Activated CD4-positive, alpha-beta T cell treated with anti-CD3 and anti-CD28 coated beads, Interleukin-2, amount 50 U/mL, for 1 hour (primary cell): Measurements from ENCODE around the gene AK8.

Source experiments
- DNase-seq: peaks from one replicate; pipeline ENCODE4 v3.0.0-alpha.2; 2020

The AK8 gene

DNA sequence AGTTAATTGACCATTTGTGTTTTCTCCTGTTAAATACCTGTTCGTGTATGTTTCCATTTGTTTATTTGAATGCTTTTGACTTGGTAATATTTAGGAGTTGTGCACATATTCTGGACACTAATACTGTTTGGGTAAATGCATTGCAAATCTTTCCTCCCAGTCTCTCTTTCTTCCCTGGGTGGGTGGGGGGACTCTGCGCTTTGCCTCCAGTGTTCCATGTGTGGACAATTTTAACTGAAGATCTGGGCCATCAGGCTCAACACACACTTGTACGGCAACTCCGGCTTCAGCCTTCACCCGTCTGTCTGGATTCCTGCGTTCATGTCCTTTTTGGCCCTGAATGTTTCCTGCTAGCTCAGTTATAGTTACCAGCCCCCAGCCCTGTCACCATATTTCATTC lies 167.8 kb downstream of the AK8 start:
- no peak for DNase-seq

DNA sequence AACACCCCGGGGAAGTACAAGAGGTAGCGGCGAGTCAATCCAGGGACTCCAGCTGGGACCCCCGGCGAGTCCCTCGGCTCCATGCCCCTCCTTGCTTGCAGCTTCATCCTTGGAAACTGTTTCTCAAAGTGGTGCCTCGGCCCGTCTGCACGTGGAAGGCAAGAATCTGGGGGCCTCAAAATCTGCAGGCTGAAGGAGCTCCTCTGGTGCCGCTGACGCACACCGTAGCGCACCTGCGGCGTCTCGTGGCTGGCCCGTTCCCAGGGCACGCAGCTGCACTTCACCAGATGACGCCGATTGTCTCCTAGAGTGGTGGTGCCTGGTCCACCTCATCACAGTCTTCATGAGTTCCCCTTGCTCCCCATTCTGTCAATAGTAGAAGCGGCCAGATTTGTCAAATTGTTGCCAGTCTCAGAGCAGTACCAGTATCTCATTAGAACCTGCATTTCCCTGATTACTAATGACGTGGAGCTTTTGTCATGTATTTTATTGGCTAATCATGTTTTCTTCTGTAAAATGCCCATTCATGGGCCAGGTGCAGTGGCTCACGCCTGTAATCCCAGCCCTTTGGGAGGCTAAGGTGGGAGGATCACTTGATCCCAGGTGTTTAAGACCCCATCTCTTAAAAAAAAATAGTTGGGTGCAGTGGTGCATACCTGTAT lies 169.2 kb downstream of the AK8 start:
- DNase-seq = no peak

DNA sequence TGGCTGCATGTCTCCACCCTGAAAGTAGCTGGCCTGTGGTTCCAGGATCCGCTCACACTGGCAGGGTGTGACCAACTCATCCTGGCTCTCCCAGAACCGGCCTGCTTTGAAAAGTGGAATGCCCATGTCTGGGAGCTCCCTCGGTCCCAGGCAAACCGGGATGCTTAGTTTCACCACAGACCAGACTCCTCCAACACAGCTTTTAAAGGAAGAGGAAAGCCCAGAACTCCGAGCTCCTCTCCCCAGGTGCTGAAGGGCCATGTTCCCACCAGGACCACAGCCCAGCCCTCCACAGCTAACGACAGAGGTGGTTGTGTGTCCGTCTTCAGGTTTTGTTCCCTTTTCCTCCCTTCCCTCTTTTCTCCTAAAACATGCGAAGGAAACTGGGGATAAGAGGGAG lies 169.8 kb downstream of the AK8 start:
- no peak for DNase-seq

- DNase-seq = no peak
Observed at GRCh38 chr9:132703336-132703735, 174.7 kb downstream of the AK8 start.

DNA sequence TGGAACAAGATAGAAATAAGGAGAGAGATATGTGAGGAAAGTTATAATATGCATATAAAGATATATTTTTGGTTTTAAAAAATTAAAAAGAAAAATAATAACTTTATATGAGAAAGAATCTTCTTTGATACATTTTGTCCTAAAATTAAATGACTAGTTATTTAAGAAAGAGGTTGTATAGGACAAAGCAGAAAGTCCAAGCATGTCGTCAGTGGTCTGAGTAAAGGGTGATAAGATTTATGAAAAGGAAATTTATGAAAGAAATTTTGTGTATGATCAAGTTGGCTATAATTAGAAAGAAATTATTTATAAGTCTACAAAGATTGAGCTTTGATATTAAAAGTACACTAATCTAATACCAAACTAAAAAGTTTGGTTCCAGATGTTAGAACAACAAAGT lies 175.8 kb downstream of the AK8 start:
- DNase-seq = no peak

DNA sequence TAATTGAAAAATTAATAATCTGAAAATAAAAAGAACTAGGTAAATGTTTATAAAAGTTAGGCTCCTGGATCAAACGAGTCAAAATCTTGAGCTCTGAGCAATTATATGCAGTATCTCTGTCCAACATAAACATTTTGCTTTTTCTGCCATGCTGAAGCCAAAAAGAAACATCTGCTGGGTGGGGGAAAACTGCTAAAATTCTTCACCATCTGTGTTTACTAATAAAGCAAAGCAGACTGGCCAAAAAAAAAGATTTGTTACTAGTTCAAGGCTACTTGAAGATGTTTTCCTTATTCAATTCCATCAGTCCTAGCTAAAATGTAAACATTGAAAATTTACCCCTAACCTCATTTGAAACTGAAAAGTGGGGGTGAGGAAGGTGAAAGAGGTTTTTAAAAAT lies 178.1 kb downstream of the AK8 start:
- no peak for DNase-seq

DNA sequence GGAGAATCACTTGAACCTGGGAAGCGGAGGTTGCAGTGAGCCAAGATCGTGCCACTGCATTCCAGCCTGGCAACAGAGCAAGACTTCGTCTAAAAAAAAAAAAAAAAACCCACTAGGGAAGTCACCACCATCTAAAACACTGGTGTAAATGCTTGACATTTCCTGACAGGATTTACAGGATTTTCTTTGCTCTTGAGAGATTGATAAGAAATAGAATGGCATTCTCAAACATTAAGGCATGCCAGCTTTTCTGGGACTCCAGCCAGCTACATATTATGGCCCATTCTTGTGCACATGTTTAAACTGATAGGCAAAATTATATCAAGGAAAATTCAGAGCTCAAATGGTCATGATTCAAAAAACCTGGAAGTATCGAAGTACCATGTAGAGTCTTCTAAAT lies 179.1 kb downstream of the AK8 start:
- DNase-seq = no peak

GRCh38 chr9:132697230-132697629 lies 180.9 kb downstream of the AK8 start:
- DNase-seq = no peak

DNA sequence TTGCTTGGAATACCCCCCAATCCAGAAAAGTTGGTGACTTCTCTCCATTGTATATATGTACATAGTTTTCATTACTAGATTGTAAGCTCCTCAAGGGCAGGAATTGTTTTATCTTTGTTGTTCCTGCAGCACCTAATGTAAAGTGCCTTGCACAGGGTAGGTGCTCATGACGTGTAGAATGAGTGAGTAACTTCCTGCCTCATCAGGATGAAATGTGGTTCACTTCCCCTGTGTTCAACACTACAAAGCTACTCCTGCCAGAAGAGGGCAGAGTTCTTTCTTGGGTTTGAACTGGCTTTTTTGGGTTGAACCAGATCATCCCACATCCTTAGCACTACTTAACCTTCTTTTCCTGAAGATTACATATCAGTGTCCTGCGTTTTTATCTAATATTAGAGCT lies 183.9 kb downstream of the AK8 start:
- no peak for DNase-seq

- DNase-seq = no peak
Observed at GRCh38 chr9:132690696-132691095, 187.4 kb downstream of the AK8 start.

DNA sequence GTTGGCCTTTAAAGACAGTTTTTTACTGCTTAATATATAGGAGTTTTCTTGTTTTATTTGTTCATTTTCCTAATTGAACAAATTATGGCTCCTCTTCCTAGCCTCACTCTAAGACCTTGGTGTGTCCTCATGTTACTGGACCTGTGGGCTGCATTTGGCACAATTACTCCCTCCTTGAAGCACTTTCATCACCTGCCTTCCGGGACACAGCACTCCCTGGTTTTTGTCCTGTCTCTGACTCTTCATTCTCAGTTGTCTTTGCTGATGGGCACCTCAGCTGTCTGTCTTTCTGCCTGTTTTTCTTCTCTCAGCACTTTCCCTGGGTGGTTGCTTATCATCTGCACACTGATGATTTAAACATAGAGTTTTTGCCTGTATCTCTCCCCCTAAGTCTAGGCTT lies 194.2 kb downstream of the AK8 start:
- no peak for DNase-seq

DNA sequence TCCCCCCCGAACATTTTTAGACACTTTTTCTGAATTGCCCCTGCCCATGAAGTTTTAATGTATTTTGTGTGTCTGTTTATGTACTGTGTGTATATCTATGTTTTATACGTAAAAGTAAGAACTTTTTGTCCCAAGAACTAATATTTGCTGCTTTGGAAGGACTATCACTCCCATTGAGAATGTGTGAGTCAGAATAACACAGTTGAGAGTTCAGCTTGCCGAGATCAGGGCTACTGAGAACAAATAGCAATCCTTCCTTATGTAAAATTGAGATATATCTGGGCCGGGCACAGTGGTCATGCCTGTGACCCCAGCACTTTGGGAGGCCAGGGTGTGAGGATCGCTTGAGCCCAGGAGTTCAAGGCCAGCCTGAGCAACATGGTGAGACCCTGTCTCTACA lies 196.5 kb downstream of the AK8 start:
- DNase-seq = no peak

GRCh38 chr9:132679946-132680625 lies 198.0 kb downstream of the AK8 start:
- no peak for DNase-seq

GRCh38 chr9:132677976-132678375 lies 200.1 kb downstream of the AK8 start:
- DNase-seq = no peak
